SK-N-SH (cell line): ENCODE results near the gene SLC22A8. TPM values are rescaled to one million over a fixed set of nuclear protein-coding genes. Genes with fewer than 3 reads are reported as not detected.
A peak's percentile ranks its signal among the peaks of the same experiment; 100 is the strongest.

Experiments
- CTCF ChIA-PET: fragments of 300-600, 350-600 bp; formaldehyde crosslinking; extraction: SDS; loops from one replicate; lab custom pipeline; 2021; lab: Yijun Ruan, JAX
- POLR2A ChIA-PET: fragments of 350-600 bp; sonication (Branson Sonifier 250); formaldehyde crosslinking; extraction: SDS; loops from one replicate; lab custom pipeline; 2020; ENCODE audit warnings: antibody characterized with exemption, inconsistent platforms; lab: Yijun Ruan, JAX
- DNase-seq: peaks from one replicate; pipeline ENCODE4 v3.0.0; 2012
- H2AFZ ChIP-seq: fragments of 200-600 bp; sonication (generic); 2 replicates; pipeline ENCODE4 v1.8.1; 2016; ENCODE audit warnings: antibody characterized with exemption, mild to moderate bottlenecking, low read depth
- H3F3A ChIP-seq: fragments of 200-600 bp; sonication (generic); replicated peaks from 2 replicates; pipeline ENCODE3; 2016; ENCODE audit warnings: antibody characterized with exemption, mild to moderate bottlenecking; ENCODE audit not compliant: insufficient read depth
- H3K27ac ChIP-seq, 2 experiments: fragments of 200-500 bp in 1 of 2; fragments of 200-600 bp in 1 of 2; sonication (Bioruptor generic) in 1 of 2; sonication (generic), shearing (Covaris generic) in 1 of 2; 2 replicates each; pipeline versions ENCODE4 v1.5.1 to v1.6.1; 2014 to 2016; ENCODE audit warnings: low read depth in 2 of 2, inconsistent platforms in 1 of 2, low read length in 1 of 2, mild to moderate bottlenecking in 1 of 2, mixed read lengths in 1 of 2
- H3K27me3 ChIP-seq: fragments of 200-600 bp; sonication (generic), shearing (Covaris generic); 2 replicates; pipeline ENCODE4 v1.6.1; 2016; ENCODE audit warnings: mixed run types; ENCODE audit not compliant: insufficient read depth
- H3K36me3 ChIP-seq, 2 experiments: fragments of 200-500 bp in 1 of 2; fragments of 200-600 bp in 1 of 2; sonication (Bioruptor generic) in 1 of 2; sonication (generic) in 1 of 2; replicated peaks in 1 of 2; 2 replicates each; pipeline versions ENCODE3 to v1.5.1; 2014 to 2016; ENCODE audit warnings: low read length in 1 of 2, mild to moderate bottlenecking in 1 of 2; ENCODE audit not compliant: insufficient read depth in 2 of 2, control insufficient read depth in 1 of 2
- H3K4me1 ChIP-seq, 2 experiments: fragments of 200-500 bp in 1 of 2; fragments of 200-600 bp in 1 of 2; sonication (Bioruptor generic) in 1 of 2; sonication (generic), shearing (Covaris generic) in 1 of 2; 2 replicates each; pipeline versions ENCODE4 v1.5.1 to v1.6.1; 2014 to 2016; ENCODE audit warnings: low read depth in 1 of 2, low read length in 1 of 2, mixed run types in 1 of 2; ENCODE audit not compliant: insufficient read depth in 2 of 2, control insufficient read depth in 1 of 2
- H3K4me2 ChIP-seq: fragments of 200-600 bp; sonication (generic), shearing (Covaris generic); 2 replicates; pipeline ENCODE4 v1.6.1; 2017; ENCODE audit warnings: mixed run types
- H3K4me3 ChIP-seq, 2 experiments: fragments of 200-500 bp in 1 of 2; fragments of 200-600 bp in 1 of 2; sonication (Bioruptor generic) in 1 of 2; sonication (generic), shearing (Covaris generic) in 1 of 2; 2 replicates each; pipeline versions ENCODE4 v1.5.1 to v1.8.1; 2014 to 2016; ENCODE audit warnings: low read depth in 2 of 2, inconsistent platforms in 1 of 2, low read length in 1 of 2, mild to moderate bottlenecking in 1 of 2, mixed read lengths in 1 of 2, moderate library complexity in 1 of 2
- H3K79me2 ChIP-seq: fragments of 200-600 bp; sonication (generic); 2 replicates; pipeline ENCODE4 v1.8.1; 2017; ENCODE audit warnings: mild to moderate bottlenecking; ENCODE audit not compliant: insufficient read depth
- H3K9ac ChIP-seq: fragments of 200-600 bp; sonication (generic); 2 replicates; pipeline ENCODE4 v1.6.1; 2017; ENCODE audit warnings: mixed run types
- H3K9me2 ChIP-seq: fragments of 200-600 bp; sonication (generic); 2 replicates; pipeline ENCODE4 v1.6.1; 2017; ENCODE audit warnings: mixed run types
- H3K9me3 ChIP-seq: fragments of 200-600 bp; sonication (generic); 2 replicates; pipeline ENCODE4 v1.6.1; 2017; ENCODE audit warnings: mixed run types, mild to moderate bottlenecking, moderate library complexity
- H4K20me1 ChIP-seq: fragments of 200-600 bp; sonication (generic); 2 replicates; pipeline ENCODE4 v1.6.1; 2017; ENCODE audit warnings: mild to moderate bottlenecking, mixed run types; ENCODE audit not compliant: insufficient read depth
- CHD2 ChIP-seq: fragments of 150-350 bp; IDR thresholded peaks from 2 replicates; pipeline ENCODE4 v1.6.1; 2018; ENCODE audit warnings: low read length; ENCODE audit not compliant: partially characterized antibody
- CTCF ChIP-seq: fragments of 200-600 bp; sonication (generic); IDR thresholded peaks from 2 replicates; pipeline ENCODE4 v1.6.1; 2017; ENCODE audit warnings: antibody characterized with exemption, mild to moderate bottlenecking, moderate library complexity
- EP300 ChIP-seq, 2 experiments: IDR thresholded peaks; 2 replicates each; pipeline versions ENCODE4 v1.4.0 to v1.6.1; 2012; ENCODE audit warnings: borderline replicate concordance in 1 of 2, low read depth in 1 of 2, low read length in 1 of 2
- EZH2phosphoT487 ChIP-seq: fragments of 200-600 bp; sonication (generic); IDR thresholded peaks from 2 replicates; pipeline ENCODE4 v1.6.1; 2017; ENCODE audit warnings: low read depth, mixed run types, mild to moderate bottlenecking, antibody characterized with exemption, moderate library complexity, borderline replicate concordance
- FOSL2 ChIP-seq: IDR thresholded peaks from 2 replicates; pipeline ENCODE4 v1.4.0; 2012; ENCODE audit warnings: low read depth, mild to moderate bottlenecking, moderate library complexity, borderline replicate concordance
- FOXJ3 ChIP-seq: sonication (generic); formaldehyde crosslinking; IDR thresholded peaks from 2 replicates; pipeline ENCODE4 v1.5.1; 2020; ENCODE audit warnings: mild to moderate bottlenecking, missing genetic modification reagents
- FOXM1 ChIP-seq: IDR thresholded peaks from 2 replicates; pipeline ENCODE4 v1.4.0; 2012; ENCODE audit warnings: low read depth, mild to moderate bottlenecking
- GATA2 ChIP-seq: sonication (generic); formaldehyde crosslinking; IDR thresholded peaks from 2 replicates; pipeline ENCODE4 v1.5.0; 2020; ENCODE audit warnings: mild to moderate bottlenecking, missing genetic modification reagents
- MAX ChIP-seq: IDR thresholded peaks from 2 replicates; pipeline ENCODE4 v1.4.0; 2012; ENCODE audit warnings: low read depth
- MXI1 ChIP-seq: IDR thresholded peaks from 2 replicates; pipeline ENCODE4 v1.6.1; 2012; ENCODE audit warnings: mild to moderate bottlenecking, low read depth, low read length, improper control_type of control experiment
- NFIC ChIP-seq: IDR thresholded peaks from 2 replicates; pipeline ENCODE4 v1.4.0; 2012; ENCODE audit warnings: borderline replicate concordance
- PBX3 ChIP-seq: IDR thresholded peaks from 2 replicates; pipeline ENCODE4; 2012
- RCOR1 ChIP-seq: fragments of 150-350 bp; IDR thresholded peaks from 2 replicates; pipeline ENCODE4 v1.6.1; 2017; ENCODE audit warnings: antibody characterized with exemption, low read length
- RXRA ChIP-seq: IDR thresholded peaks from 2 replicates; pipeline ENCODE4 v1.4.0; 2012; ENCODE audit warnings: low read depth, mild to moderate bottlenecking, borderline replicate concordance
- SIN3A ChIP-seq: IDR thresholded peaks from 2 replicates; pipeline ENCODE4 v1.6.1; 2012; ENCODE audit warnings: low read depth, mild to moderate bottlenecking, low read length, moderate library complexity, borderline replicate concordance
- USF2 ChIP-seq: fragments of 150-350 bp; IDR thresholded peaks from 2 replicates; pipeline ENCODE4 v1.6.1; 2017; ENCODE audit warnings: antibody characterized with exemption, low read length, low read depth, borderline replicate concordance
- ZBTB33 ChIP-seq: IDR thresholded peaks from 2 replicates; pipeline ENCODE4 v1.4.0; 2012; ENCODE audit warnings: low read depth, borderline replicate concordance
- WGBS: methylation state at CpG from one replicate; pipeline ENCODE4 v1.1.6; 2017; ENCODE audit warnings: low lambda C conversion rate; 5-methylcytosine and 5-hydroxymethylcytosine counted together
- polyA plus RNA-seq, 3 experiments: library from polyadenylated mRNA; depleted of rRNA; stranded (reverse); fragments of >200 nt; gene quantifications; 2 replicates each; pipeline ENCODE4 v1.2.3, GENCODE V29; 2012

Gene SLC22A8
- polyA plus RNA-seq, 1 of the 3 experiments (the other 2 are of a cell fraction), result not detected

- no peak overlapping the region for H3K27ac ChIP-seq
- ChIA-PET POLR2A (no interaction called here), CTCF (interaction anchor here (0.8 to 12.5 kb wide), 3 partner anchors 12 to 126 kb away, joined by 3 to 251 read pairs (median 94); no protein-coding TSS in a partner anchor)
- no peak overlapping the region for H2AFZ ChIP-seq
- no peak overlapping the region for H3K4me3 ChIP-seq
- peaks cover 19% of the 10 kb centered on the region for H3K27me3 ChIP-seq
- H3F3A ChIP-seq, result no peaks in the 10 kb centered on the region
- H3K4me2 ChIP-seq, result no peak overlapping the region
- no peaks in the 10 kb centered on the region for H3K9me3 ChIP-seq
- H3K9me2 ChIP-seq, result no peaks in the 10 kb centered on the region
- no peak for DNase-seq
- H3K36me3 ChIP-seq, result no peaks in the 10 kb centered on the region
- no peaks in the 10 kb centered on the region for H3K4me1 ChIP-seq
- WGBS, result 54% methylated on average over 4 of the region's 4 CpGs
- TF ChIP-seq FOSL2 (no peak), GATA2 (no peak), PBX3 (no peak), FOXM1 (no peak), EZH2phosphoT487 (no peak), USF2 (no peak)
- no peaks in the 10 kb centered on the region for H3K79me2 ChIP-seq
- no peak overlapping the region for H3K9ac ChIP-seq
- no peaks in the 10 kb centered on the region for H4K20me1 ChIP-seq
Measured at GRCh38 chr11:63032457-63032856, 16.8 kb upstream of the SLC22A8 start.

- Histone ChIP-seq H3K9me2 (no peaks in the 10 kb centered on the region), H3K79me2 (no peaks in the 10 kb centered on the region), H3K9me3 (no peaks in the 10 kb centered on the region), H3K36me3 (no peaks in the 10 kb centered on the region), H3K27ac (no peak overlapping the region), H3F3A (peaks cover 3% of the 10 kb centered on the region), H3K9ac (no peak overlapping the region), H3K4me1 (peaks cover 0 to 9% of the 10 kb centered on the region in 2 experiments; a peak in 1 of 4 replicates), H3K27me3 (no peaks in the 10 kb centered on the region), H2AFZ (no peak overlapping the region), H4K20me1 (no peaks in the 10 kb centered on the region), H3K4me3 (peak overlapping the region in 1 of 2 experiments; percentile 49; a peak in 1 of 4 replicates), H3K4me2 (0 out of 2 replicates have a peak overlapping the region, but pooled peaks have one; percentile 12)
- peak; percentile 82 for DNase-seq
- WGBS, result 15% methylated on average over 17 of the region's 19 CpGs
- ChIA-PET POLR2A (no interaction called here), CTCF (interaction anchor here (0.6 to 8.5 kb wide), 34 partner anchors 10 to 455 kb away, joined by 3 to 751 read pairs (median 6); partner anchors contain the start of genes CHRM1 and SLC22A8)
- TF ChIP-seq FOSL2, result no peak
- no peak for TF ChIP-seq ZBTB33
- no peak for TF ChIP-seq NFIC
- TF ChIP-seq GATA2, result no peak
- no peak for TF ChIP-seq SIN3A
- peak; percentile 38; the same call in 1 of the 2 replicates for TF ChIP-seq MXI1
- TF ChIP-seq RCOR1, result 0 out of 2 replicates have a peak, but pooled peaks have one; percentile 35
- peak; percentile 99 for TF ChIP-seq CTCF
- TF ChIP-seq FOXJ3 (CRISPR knock-in tag), result no peak
- no peak for TF ChIP-seq CHD2
- no peak for TF ChIP-seq MAX
- no peak for TF ChIP-seq USF2
- no peak for TF ChIP-seq EP300 (IDR thresholded peaks at IDR 0.05; ENCODE audit: borderline replicate concordance in 1 of 2, low read depth in 1 of 2, low read length in 1 of 2)
- no peak for TF ChIP-seq RXRA
Measured at GRCh38 chr11:63023841-63024648, 8.4 kb upstream of the SLC22A8 start.
